Liver (tissue), 9 donors: ENCODE measurements around the gene IL24. TPM values are rescaled to one million over a fixed set of nuclear protein-coding genes. Genes with fewer than 3 reads are reported as not detected.

ENCODE experiments used
- DNase-seq: peaks from one replicate; pipeline ENCODE4 v3.0.0-alpha.2; 2017; ENCODE audit warnings: low spot score
- H3K27ac ChIP-seq, 2 donors: one replicate each; pipeline ENCODE4 v1.7.0; 2013; ENCODE audit warnings: inconsistent platforms in 2 of 2, low read length in 2 of 2, control low read depth in 1 of 2, low read depth in 1 of 2, mild to moderate bottlenecking in 1 of 2
- H3K27me3 ChIP-seq, 4 donors: one replicate each; pipeline versions ENCODE4 v1.6.1 to v1.7.0; 2013; ENCODE audit warnings: low read length in 3 of 4, inconsistent platforms in 1 of 4, mild to moderate bottlenecking in 1 of 4, moderate library complexity in 1 of 4; ENCODE audit not compliant: control insufficient read depth in 4 of 4, insufficient read depth in 4 of 4
- H3K36me3 ChIP-seq, 4 donors: one replicate each; pipeline versions ENCODE4 v1.6.1 to v1.7.0; 2013; ENCODE audit warnings: low read length in 3 of 4, mild to moderate bottlenecking in 3 of 4, low read depth in 1 of 4, moderate library complexity in 1 of 4; ENCODE audit not compliant: control insufficient read depth in 4 of 4, insufficient read depth in 3 of 4
- H3K4me1 ChIP-seq, 4 donors: one replicate each; pipeline versions ENCODE4 v1.6.1 to v1.7.0; 2013; ENCODE audit warnings: low read length in 3 of 4, mild to moderate bottlenecking in 3 of 4, moderate library complexity in 1 of 4; ENCODE audit not compliant: control insufficient read depth in 4 of 4, insufficient read depth in 4 of 4
- H3K4me3 ChIP-seq, 3 donors: one replicate each; pipeline versions ENCODE4 v1.6.1 to v1.7.0; 2013; ENCODE audit warnings: low read length in 3 of 3, control low read depth in 1 of 3, low read depth in 1 of 3, mild to moderate bottlenecking in 1 of 3
- H3K9ac ChIP-seq, 2 donors: one replicate each; pipeline ENCODE4 v1.7.0; 2013; ENCODE audit warnings: low read length in 2 of 2, mild to moderate bottlenecking in 2 of 2, moderate library complexity in 2 of 2, control low read depth in 1 of 2, low read depth in 1 of 2
- H3K9me3 ChIP-seq, 4 donors: one replicate each; pipeline versions ENCODE4 v1.6.1 to v1.7.0; 2013; ENCODE audit warnings: low read length in 3 of 4; ENCODE audit not compliant: control insufficient read depth in 4 of 4
- ATF3 ChIP-seq: IDR thresholded peaks from 2 replicates; pipeline ENCODE4 v1.6.1; 2016; ENCODE audit warnings: antibody characterized with exemption
- CTCF ChIP-seq: fragments of 150-350 bp; IDR thresholded peaks from 2 replicates; pipeline ENCODE4 v1.5.1; 2017; ENCODE audit warnings: improper control_type of control experiment, low read depth, low read length; ENCODE audit not compliant: missing input control
- EGR1 ChIP-seq, 2 donors: IDR thresholded peaks; 2 replicates each; pipeline ENCODE4 v1.6.1; 2016 to 2018; ENCODE audit warnings: antibody characterized with exemption in 2 of 2, low read depth in 2 of 2
- FOXA1 ChIP-seq: IDR thresholded peaks from 2 replicates; pipeline ENCODE4 v1.6.1; 2016; ENCODE audit warnings: antibody characterized with exemption
- GABPA ChIP-seq, 2 donors: IDR thresholded peaks in 1 of 2; conservative IDR thresholded peaks in 1 of 2; 2 replicates each; pipeline ENCODE4 v1.6.1; 2016; ENCODE audit warnings: antibody characterized with exemption in 2 of 2, mild to moderate bottlenecking in 1 of 2, moderate library complexity in 1 of 2
- HNF4G ChIP-seq: IDR thresholded peaks from 2 replicates; pipeline ENCODE4 v1.6.1; 2016; ENCODE audit warnings: antibody characterized with exemption
- JUND ChIP-seq, 2 donors: IDR thresholded peaks; 2 replicates each; pipeline ENCODE4 v1.6.1; 2016; ENCODE audit warnings: antibody characterized with exemption in 2 of 2
- MAX ChIP-seq: IDR thresholded peaks from 2 replicates; pipeline ENCODE4 v1.6.1; 2016; ENCODE audit warnings: antibody characterized with exemption
- RAD21 ChIP-seq, 2 donors: IDR thresholded peaks; 2 replicates each; pipeline ENCODE4 v1.6.1; 2016; ENCODE audit warnings: antibody characterized with exemption in 2 of 2, mild to moderate bottlenecking in 2 of 2
- RXRA ChIP-seq, 2 donors: IDR thresholded peaks; 2 replicates each; pipeline ENCODE4 v1.6.1; 2017 to 2018; ENCODE audit warnings: antibody characterized with exemption in 2 of 2, mild to moderate bottlenecking in 1 of 2
- SP1 ChIP-seq: IDR thresholded peaks from 2 replicates; pipeline ENCODE4 v1.6.1; 2018; ENCODE audit warnings: antibody characterized with exemption, mild to moderate bottlenecking
- TAF1 ChIP-seq: conservative IDR thresholded peaks from 2 replicates; pipeline ENCODE4 v1.6.1; 2016; ENCODE audit warnings: antibody characterized with exemption, mild to moderate bottlenecking
- YY1 ChIP-seq: IDR thresholded peaks from 2 replicates; pipeline ENCODE4 v1.6.1; 2016; ENCODE audit warnings: antibody characterized with exemption, mild to moderate bottlenecking
- ZBTB33 ChIP-seq: IDR thresholded peaks from 2 replicates; pipeline ENCODE4 v1.6.1; 2016; ENCODE audit warnings: antibody characterized with exemption
- WGBS: extraction: QIAGEN DNeasy Blood & Tissue Kit; methylation state at CpG from one replicate; pipeline ENCODE4 v1.1.7; 2013; 5-methylcytosine and 5-hydroxymethylcytosine counted together
- polyA plus RNA-seq, 2 donors: library from polyadenylated mRNA; stranded (reverse) in 1 of 2; unstranded in 1 of 2; fragments of 200-250 nt in 1 of 2; fragments of >200 nt in 1 of 2; fragmentation: Nextera tagmentation in 1 of 2; extraction: Ambion mirVana in 1 of 2; gene quantifications; one replicate each; pipeline versions ENCODE4 v1.2.1 to v1.2.3, GENCODE V29; 2013 to 2015
- total RNA-seq, 2 donors: library from RNA; depleted of rRNA; stranded (reverse); fragments of >200 nt; gene quantifications; one replicate each; pipeline ENCODE4 v1.2.3, GENCODE V29; 2014
- donor health status: healthy.
- donor health status: healthy.
- donor health status: healthy.
- donor health status: healthy.
- donor health status: healthy.

Gene IL24
- total and polyA plus RNA-seq, 4 donors, result 0.13 TPM; not detected in 3

- TF ChIP-seq CTCF (no peak), ATF3 (no peak), MAX (no peak), YY1 (no peak), ZBTB33 (no peak), RAD21 (IDR thresholded peaks at IDR 0.05) (no peak), RXRA (IDR thresholded peaks at IDR 0.05) (no peak), HNF4G (no peak), SP1 (no peak), JUND (IDR thresholded peaks at IDR 0.05) (no peak), TAF1 (no peak), EGR1 (IDR thresholded peaks at IDR 0.05; ENCODE audit: low read depth in 2 of 2) (no peak), GABPA (IDR thresholded peaks at IDR 0.05 in 1 of 2, conservative IDR thresholded peaks at IDR 0.05 in 1 of 2) (no peak)
- no peak for DNase-seq
- WGBS, result 84% methylated on average over 2 of the region's 2 CpGs
Observed at GRCh38 chr1:206855859-206856258, 41.4 kb upstream of the IL24 start.

GRCh38 chr1:206856674-206857464 lies 40.4 kb upstream of the IL24 start:
- TF ChIP-seq SP1 (no peak), RAD21 (IDR thresholded peaks at IDR 0.05) (peak in 1 of 2 donors; percentile 34)
- H3K9ac ChIP-seq, result no peak overlapping the region
- no peak for DNase-seq
- no peaks in the 10 kb centered on the region for H3K9me3 ChIP-seq
- H3K27me3 ChIP-seq, result peaks cover 0 to 3% (median 0%) of the 10 kb centered on the region in 4 donors
- H3K4me1 ChIP-seq, result peaks cover 0 to 2% (median 0%) of the 10 kb centered on the region in 4 donors
- no peak overlapping the region for H3K27ac ChIP-seq
- 90% methylated on average over 5 of the region's 5 CpGs for WGBS
- no peaks in the 10 kb centered on the region for H3K36me3 ChIP-seq
- no peak overlapping the region for H3K4me3 ChIP-seq

More at GRCh38 chr1:206855859-206856258, 41.4 kb upstream of the IL24 start:
- Histone ChIP-seq H3K36me3 (no peaks in the 10 kb centered on the region), H3K9ac (no peak overlapping the region), H3K27ac (no peak overlapping the region), H3K9me3 (no peaks in the 10 kb centered on the region), H3K4me3 (no peak overlapping the region), H3K4me1 (peaks cover 0 to 2% (median 0%) of the 10 kb centered on the region in 4 donors), H3K27me3 (peaks cover 0 to 3% (median 0%) of the 10 kb centered on the region in 4 donors)

- no peak overlapping the region for H3K27ac ChIP-seq
- H3K27me3 ChIP-seq, result peaks cover 0 to 3% (median 0%) of the 10 kb centered on the region in 4 donors
- peaks cover 0 to 2% (median 0%) of the 10 kb centered on the region in 4 donors for H3K4me1 ChIP-seq
- DNase-seq, result no peak
- no peak overlapping the region for H3K9ac ChIP-seq
- H3K36me3 ChIP-seq, result no peaks in the 10 kb centered on the region
- WGBS, result 65% methylated on average over 5 of the region's 5 CpGs
- H3K4me3 ChIP-seq, result no peak overlapping the region
- H3K9me3 ChIP-seq, result no peaks in the 10 kb centered on the region
- TF ChIP-seq EGR1 (IDR thresholded peaks at IDR 0.05; ENCODE audit: low read depth in 2 of 2) (no peak), ZBTB33 (no peak), CTCF (no peak), FOXA1 (no peak)
Observed at GRCh38 chr1:206859082-206859521, 38.1 kb upstream of the IL24 start.
